GM06990 (cell line): ENCODE measurements around the gene UPP1.

ENCODE experiments used
- DNase-seq: peaks from one replicate; pipeline ENCODE4 v3.0.0-alpha.2; 2011; ENCODE audit not compliant: insufficient read length; ENCODE audit errors: extremely low read depth
- H3K27me3 ChIP-seq: replicated peaks from 2 replicates; pipeline ENCODE4 v1.6.0; 2011; ENCODE audit warnings: low read length; ENCODE audit not compliant: control insufficient read depth, insufficient read depth
- H3K36me3 ChIP-seq: 2 replicates; pipeline ENCODE4 v1.5.1; 2011; ENCODE audit warnings: low read length; ENCODE audit not compliant: control insufficient read depth, insufficient read depth
- H3K4me3 ChIP-seq: replicated peaks from 2 replicates; pipeline ENCODE4 v1.5.1; 2011; ENCODE audit warnings: low read depth, mild to moderate bottlenecking, control low read depth, low read length
- TF ChIP-seq, protein P1 (sequence below): IDR thresholded peaks from 2 replicates; pipeline ENCODE4 v1.5.1; 2011; ENCODE audit warnings: low read length, control low read depth, mild to moderate bottlenecking, inconsistent platforms; ENCODE audit not compliant: insufficient read depth, poor library complexity, severe bottlenecking

UPP1 gene

GRCh38 chr7:48058990-48059389 lies 30.1 kb upstream of the UPP1 start:
- Histone ChIP-seq H3K27me3 (no peaks in the 10 kb centered on the region), H3K36me3 (no peaks in the 10 kb centered on the region), H3K4me3 (no peak overlapping the region)
- TF ChIP-seq, protein P1, sequence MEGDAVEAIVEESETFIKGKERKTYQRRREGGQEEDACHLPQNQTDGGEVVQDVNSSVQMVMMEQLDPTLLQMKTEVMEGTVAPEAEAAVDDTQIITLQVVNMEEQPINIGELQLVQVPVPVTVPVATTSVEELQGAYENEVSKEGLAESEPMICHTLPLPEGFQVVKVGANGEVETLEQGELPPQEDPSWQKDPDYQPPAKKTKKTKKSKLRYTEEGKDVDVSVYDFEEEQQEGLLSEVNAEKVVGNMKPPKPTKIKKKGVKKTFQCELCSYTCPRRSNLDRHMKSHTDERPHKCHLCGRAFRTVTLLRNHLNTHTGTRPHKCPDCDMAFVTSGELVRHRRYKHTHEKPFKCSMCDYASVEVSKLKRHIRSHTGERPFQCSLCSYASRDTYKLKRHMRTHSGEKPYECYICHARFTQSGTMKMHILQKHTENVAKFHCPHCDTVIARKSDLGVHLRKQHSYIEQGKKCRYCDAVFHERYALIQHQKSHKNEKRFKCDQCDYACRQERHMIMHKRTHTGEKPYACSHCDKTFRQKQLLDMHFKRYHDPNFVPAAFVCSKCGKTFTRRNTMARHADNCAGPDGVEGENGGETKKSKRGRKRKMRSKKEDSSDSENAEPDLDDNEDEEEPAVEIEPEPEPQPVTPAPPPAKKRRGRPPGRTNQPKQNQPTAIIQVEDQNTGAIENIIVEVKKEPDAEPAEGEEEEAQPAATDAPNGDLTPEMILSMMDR, result no peak
- no peak for DNase-seq

DNA sequence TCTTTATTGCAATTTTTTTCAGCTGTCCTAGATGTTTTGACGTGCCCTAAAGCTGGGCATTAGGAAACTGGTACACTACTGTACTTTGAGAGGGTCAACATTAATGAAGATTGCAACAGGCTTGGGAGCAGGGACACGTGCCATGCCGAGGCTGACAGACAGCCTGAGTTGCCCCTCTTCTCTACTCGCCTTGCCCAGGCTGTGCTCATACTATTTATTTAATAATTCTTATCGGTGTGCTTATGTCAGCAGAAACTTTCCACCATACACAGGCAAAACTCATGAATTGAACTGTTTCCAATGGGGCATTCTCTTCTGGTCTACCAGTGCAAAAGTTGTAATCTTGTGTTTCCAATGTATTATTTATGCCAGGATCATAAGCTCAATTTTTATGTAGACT lies 29.4 kb upstream of the UPP1 start:
- no peaks in the 10 kb centered on the region for H3K27me3 ChIP-seq
- H3K36me3 ChIP-seq, result no peaks in the 10 kb centered on the region
- TF ChIP-seq, protein P1, result no peak

GRCh38 chr7:48063985-48064384 lies 25.1 kb upstream of the UPP1 start:
- Histone ChIP-seq H3K4me3 (no peak overlapping the region), H3K36me3 (no peaks in the 10 kb centered on the region), H3K27me3 (no peaks in the 10 kb centered on the region)
- DNase-seq, result no peak
- TF ChIP-seq, protein P1, result no peak

More for the DNA sequence above, 29.4 kb upstream of the UPP1 start:
- H3K4me3 ChIP-seq, result no peak overlapping the region
- DNase-seq, result no peak

DNA sequence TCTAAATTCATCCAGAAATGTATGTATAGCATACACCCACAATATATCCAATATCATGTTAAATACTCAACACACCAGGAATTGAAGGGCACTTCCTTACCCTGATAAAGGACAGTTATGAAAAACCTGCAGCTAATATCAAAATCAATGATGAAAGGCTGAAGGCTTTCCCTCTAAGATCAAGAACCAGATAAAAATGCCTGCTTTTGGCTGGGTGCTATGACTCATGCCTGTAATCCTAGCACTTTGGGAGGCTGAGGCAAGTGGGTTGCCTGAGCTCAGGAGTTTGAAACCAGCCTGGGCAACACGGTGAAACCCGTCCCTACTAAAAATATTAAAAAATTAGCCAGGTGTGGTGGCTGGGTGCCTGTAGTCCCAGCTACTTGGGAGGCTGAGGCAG lies 21.6 kb upstream of the UPP1 start:
- DNase-seq, result no peak
- Histone ChIP-seq H3K36me3 (no peaks in the 10 kb centered on the region), H3K4me3 (no peak overlapping the region), H3K27me3 (no peaks in the 10 kb centered on the region)
- TF ChIP-seq, protein P1, result no peak

- H3K27me3 ChIP-seq, result no peaks in the 10 kb centered on the region
- H3K4me3 ChIP-seq, result no peak overlapping the region
- H3K36me3 ChIP-seq, result no peaks in the 10 kb centered on the region
- no peak for DNase-seq
- TF ChIP-seq, protein P1, result no peak
These were observed 14.8 kb upstream of the UPP1 start for GRCh38 chr7:48074204-48074654.

GRCh38 chr7:48077423-48077822 lies 11.6 kb upstream of the UPP1 start:
- TF ChIP-seq, protein P1, result no peak
- Histone ChIP-seq H3K36me3 (no peaks in the 10 kb centered on the region), H3K4me3 (no peak overlapping the region), H3K27me3 (no peaks in the 10 kb centered on the region)
- no peak for DNase-seq
